ENCODE results near the gene KRT84.

The KRT84 gene

DNA sequence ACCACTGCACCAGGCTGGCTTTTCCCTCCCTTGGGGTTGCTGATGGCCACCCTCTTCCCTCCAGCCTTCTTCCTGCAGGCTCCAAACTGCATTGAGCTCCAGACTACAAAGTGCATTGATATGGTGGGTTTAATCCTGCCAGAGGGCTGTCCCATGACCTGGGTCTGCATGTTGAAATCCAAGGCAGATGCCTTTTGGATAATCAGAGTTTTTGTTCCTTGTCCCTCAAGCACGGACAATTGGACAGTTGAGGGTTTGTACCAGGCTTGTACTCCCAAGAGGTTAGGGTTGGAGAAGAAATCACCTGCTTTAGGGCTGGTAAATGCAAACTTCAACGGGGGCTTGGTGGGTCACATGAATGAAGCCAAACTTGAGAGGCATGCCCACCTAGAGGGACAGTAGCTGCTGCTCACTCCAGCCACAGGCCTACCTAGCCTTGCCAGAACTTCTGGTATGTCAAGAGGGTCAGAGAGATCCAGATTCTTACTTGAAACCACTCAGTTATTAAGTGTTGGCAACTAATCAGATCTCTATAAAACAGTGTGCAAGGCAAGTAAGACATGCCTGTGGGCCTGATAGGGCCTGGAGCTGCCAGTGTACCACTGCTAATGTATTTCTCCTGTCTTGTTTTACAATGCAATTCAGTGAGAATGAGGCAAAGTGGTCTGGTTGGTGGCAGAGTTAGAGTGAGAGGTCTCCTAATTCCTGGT lies 42.5 kb downstream of the KRT84 start:
- DNase-seq (ENCODE audit: low read depth in 2 of 2): no peak

DNA sequence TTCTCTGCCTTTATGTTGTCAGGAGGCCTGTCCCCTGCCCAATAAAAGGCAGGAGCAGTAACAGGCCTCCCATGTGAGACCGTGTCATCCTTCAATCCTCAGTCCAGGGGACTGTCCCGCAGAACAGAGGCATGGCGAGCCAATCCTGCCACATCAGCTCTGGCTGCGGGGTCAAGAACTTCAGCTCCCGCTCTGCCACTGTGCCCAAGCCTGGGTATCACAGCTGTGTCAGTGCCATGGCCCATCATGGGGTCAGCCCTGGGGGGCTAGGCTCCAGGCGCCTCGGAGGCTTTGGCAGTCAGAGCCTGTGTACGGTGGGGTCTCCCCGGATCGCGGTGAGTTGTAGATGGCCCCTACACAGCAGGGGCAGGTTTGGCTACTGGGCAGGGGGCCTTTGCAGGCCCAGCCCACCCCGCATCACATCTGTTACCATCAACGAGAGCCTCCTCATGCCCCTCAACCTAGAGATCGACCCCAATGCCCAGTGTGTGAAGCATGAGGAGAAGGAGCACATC lies 44.3 kb downstream of the KRT84 start:
- DNase-seq (ENCODE audit: low read depth in 2 of 2): no peak

DNA sequence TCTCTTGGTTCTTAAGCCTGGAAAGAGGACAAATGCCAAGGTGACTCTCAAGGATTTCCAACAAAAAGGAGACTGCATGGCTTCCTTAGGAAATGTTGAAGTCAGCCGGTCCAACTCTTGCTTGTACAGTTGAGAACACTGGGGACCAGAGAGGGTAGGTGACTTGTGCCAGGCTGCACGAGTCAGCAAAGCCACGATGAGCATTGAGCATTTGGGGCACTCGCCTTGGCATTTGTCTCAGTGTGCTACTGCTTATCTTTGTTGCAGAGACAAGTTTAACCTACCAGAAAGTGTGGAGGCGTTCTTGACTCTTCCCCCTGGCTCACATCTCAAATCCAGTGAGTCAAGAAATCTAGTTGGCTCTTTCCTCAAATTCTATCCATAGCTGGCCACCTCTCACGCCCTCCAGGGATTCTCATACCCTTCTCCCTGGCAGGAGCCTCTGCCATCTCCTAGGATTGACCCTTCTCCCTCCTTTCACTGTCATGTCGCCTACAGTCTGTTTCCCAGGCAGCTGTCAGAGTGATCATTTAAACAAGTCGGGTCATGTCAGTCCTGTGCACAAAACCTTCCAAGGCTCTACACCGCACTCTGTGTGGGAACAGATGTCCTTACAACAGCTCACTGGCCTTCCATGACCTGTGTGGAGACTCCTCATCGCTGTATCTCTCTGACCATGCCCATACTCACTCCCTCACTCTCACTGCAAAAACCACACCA lies 47.1 kb downstream of the KRT84 start:
- no peak for DNase-seq (ENCODE audit: low read depth in 2 of 2)

DNA sequence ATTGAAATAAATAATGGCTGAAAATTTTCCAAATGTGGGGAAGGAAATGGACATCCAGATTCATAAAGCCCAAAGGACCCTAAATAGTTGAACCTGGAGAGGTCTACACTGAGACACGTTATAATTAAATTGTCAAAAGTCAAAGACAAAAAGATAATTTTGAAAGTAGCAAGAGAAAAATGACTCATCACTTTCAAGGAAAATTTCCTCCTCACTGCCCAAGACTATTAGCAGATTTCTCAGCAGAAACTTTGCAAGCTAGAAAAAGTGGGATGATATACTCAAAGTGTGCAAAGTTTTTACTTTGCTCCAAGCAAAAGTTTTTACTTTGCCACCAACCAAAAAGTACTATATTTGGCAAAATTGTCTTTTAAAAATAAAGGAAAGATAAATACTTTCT lies 48.4 kb downstream of the KRT84 start:
- no peak for DNase-seq (ENCODE audit: low read depth in 2 of 2)

DNA sequence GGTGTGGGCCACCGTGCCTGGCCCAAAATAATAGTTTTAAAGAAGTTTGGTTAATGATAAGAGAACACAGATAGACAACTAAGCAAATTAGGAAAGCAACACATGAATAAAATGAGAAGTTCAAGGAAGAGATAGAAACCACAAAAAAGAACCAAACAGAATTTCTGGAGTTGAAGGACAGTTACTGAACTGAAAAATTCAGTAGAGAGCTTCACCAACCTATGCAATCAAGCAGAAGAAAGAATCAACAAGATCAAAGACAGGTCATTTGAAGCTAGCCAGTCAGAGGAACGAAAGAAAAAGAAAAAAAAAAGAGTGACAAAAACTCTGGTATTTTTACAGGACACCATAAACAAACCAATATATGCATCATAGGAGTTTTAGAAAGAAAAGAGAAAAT lies 48.8 kb downstream of the KRT84 start:
- no peak for DNase-seq (ENCODE audit: low read depth in 2 of 2)

DNA sequence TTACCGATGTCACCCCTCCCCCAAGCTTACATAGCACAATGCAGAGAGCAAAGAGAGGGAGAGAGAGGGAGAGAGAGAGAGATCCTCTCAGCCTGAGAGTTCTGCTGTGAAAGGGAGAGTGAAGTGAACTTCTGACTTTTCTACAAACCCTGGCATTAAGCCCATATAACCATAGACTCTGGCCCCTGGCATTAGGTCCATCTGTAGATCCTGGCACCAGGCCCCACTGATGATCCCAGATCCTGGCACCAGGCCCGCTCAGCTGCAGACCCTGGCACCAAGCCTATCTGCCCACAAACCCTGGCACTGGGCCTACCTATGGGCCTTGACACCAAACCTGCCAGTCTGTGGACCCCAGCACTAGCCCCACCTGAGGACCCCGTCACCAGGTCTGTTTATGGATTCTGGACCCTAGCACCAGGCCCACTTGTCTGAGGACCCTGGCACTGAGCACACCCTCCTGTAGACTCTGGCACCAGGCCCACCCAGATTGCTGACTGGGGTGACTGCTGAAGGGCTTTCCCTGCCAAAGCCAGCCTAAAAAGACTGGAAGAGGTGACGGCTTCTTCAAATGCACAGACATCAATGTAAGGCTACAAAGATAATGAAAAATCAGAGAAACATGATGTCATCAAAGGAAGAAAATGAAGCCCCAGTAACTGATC lies 49.7 kb downstream of the KRT84 start:
- DNase-seq (ENCODE audit: low read depth in 2 of 2): no peak

DNA sequence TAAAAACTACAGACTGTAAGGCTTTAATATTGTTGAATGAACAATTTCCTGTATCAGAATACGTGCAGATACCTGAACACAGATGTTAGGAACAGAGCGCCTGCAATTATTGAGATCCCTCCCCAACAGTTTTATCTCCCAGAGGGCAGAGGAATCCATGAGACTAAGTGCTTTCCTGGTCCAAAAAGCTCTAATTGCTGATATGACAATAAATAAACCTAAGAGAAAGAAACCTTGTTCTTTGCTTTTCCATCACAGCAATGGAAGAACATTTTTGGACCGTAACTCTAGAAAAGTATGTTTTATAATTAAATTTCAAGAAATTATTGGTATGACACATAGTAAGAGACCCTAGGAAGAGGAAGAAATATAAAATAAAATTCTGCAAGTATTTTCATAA lies 51.3 kb downstream of the KRT84 start:
- DNase-seq (ENCODE audit: low read depth in 2 of 2): no peak

DNA sequence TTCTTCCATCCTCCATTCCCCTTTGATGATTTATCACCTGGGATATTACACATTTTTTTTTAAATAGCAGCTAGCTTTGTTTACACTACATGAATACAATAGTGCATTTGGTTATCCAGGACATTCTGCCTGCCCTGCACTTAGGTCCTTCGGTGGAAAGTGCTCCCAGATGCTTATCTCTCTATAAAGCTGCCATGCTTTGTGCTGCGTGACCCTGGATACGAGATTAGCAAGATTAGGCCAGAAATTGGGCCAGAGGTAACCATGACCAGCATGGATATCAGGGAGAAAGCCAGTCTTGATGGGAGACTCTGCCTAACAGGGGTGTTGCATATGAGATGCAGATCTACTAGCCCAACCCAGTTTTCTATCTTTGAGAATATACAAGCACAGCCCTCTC lies 52.1 kb downstream of the KRT84 start:
- no peak for DNase-seq (ENCODE audit: low read depth in 2 of 2)

DNA sequence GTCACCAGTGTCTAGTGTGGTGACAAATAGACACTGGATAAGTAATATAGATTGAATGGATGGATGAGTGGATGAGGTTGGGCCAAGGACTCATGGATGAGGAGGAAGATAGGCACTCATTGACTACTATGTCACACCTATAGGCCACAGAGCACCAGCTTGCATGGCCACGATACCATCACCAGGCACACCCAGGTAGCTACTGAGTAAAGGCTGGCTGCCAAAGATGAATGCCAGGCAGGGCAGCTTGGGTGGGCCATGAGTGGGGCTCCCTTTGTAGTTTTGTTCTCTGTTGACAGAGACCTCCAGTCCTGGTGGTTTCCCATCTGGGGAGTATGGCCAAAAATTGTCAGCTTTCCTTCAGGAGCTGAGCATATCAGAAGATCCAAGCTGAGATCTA lies 53.1 kb downstream of the KRT84 start:
- no peak for DNase-seq (ENCODE audit: low read depth in 2 of 2)

DNA sequence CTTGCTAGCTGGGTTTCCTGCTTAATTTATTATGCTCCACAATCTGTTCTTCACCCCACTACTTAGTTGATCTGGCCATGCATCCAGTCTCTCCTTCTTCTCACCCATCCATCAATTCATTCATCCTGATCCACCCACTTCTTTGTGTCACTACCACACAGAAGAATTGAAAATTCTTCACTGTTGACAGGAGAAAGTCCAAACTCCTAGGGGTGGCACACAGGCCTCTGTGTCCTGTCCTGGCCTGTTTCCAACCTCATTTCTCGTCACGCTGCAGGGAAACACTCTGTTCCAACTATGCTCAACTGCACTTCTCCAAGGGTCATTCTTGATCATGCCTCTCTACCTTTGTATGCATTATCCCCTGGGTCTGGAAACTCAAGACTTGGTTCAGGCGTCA lies 53.6 kb downstream of the KRT84 start:
- no peak for DNase-seq (ENCODE audit: low read depth in 2 of 2)

DNA sequence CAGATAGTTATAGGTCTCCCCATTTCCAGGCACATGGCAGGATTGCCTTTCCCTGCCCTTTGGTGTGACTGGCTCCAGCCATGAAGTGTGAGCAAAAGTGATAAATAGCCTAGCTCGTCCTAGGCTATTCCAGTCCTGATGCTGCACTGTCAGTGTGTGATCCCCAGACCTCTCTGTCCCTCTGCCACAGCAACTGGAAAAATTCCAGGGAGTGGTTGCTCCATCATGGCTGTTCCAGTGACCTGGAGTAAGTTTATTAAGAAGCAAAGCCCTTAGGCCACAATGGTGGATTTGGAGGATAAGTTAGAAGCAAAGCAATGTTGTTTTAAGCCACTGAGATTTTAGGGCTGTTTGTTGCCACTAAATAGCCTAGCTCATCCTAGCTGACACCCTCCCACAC lies 54.4 kb downstream of the KRT84 start:
- DNase-seq (ENCODE audit: low read depth in 2 of 2): no peak

DNA sequence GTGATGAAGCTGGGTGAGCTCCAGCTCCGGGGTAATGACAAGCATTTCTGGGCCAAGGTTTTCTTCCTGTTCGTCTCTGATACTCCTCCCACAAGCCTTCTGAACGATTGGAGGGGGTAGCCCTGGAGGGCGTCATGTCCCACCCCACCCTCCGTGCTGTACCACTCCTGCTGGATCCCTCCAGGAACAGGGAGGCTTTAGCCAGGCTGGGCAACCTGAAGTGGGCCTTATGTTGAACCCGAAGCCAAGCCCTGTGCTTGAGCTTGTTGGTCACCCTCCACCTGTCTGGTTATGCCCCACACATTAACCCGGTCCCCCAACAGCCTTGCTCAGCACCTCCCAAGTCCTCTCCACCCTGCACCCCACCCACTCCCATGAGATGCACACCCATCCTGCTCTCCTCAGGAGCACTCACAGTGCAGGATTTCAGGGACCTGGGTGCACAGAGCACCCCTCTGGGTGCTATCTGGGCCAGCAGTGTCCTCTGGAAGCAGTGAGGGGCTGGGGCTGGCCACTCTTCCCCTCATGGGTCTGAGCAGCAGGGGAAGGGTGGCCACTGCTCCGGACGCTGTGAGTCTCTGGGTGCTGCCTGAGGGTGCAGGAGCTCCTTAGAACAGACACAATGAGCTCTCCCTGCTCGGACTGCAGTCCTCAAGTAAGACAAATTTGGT lies 57.5 kb downstream of the KRT84 start:
- no peak for DNase-seq (ENCODE audit: low read depth in 2 of 2)

All from stimulated activated CD4-positive, alpha-beta T cell treated with anti-CD3 and anti-CD28 coated beads, Interleukin-12 subunit alpha, Interleukin-12 subunit beta, amount 100 ng/mL, for 24 hours (primary cell).